K562 (cell line): ENCODE data around the gene MPV17L2. TPM values are rescaled to one million over a fixed set of nuclear protein-coding genes. Genes with fewer than 3 reads are reported as not detected.

Source experiments
- ASH1L ChIP-seq: fragments of 450-650 bp; IDR thresholded peaks from 2 replicates; pipeline ENCODE4 v1.6.1; 2018; ENCODE audit warnings: borderline replicate concordance, mild to moderate bottlenecking, low read depth; ENCODE audit not compliant: partially characterized antibody
- CBX5 ChIP-seq: IDR thresholded peaks from 2 replicates; pipeline ENCODE4 v1.6.1; 2014; ENCODE audit warnings: low read depth, borderline replicate concordance
- ESRRA ChIP-seq: fragments of 450-650 bp; IDR thresholded peaks from 2 replicates; pipeline ENCODE4 v1.6.1; 2014; ENCODE audit warnings: low read depth, mild to moderate bottlenecking, moderate library complexity, borderline replicate concordance
- FOXK2 ChIP-seq, 2 experiments: fragments of 450-650 bp; IDR thresholded peaks in 1 of 2; conservative IDR thresholded peaks in 1 of 2; 2 replicates each; pipeline ENCODE4 v1.6.1; 2016; ENCODE audit warnings: low read depth in 2 of 2, mild to moderate bottlenecking in 1 of 2
- ILK ChIP-seq: fragments of 450-650 bp; IDR thresholded peaks from 2 replicates; pipeline ENCODE4 v1.6.1; 2016; ENCODE audit warnings: missing genetic modification characterization, low read depth, mild to moderate bottlenecking, missing compliant biosample characterization, moderate library complexity, borderline replicate concordance
- MEF2A ChIP-seq: IDR thresholded peaks from 2 replicates; pipeline ENCODE4 v1.6.1; 2011; ENCODE audit warnings: low read depth, mild to moderate bottlenecking, low read length, moderate library complexity; ENCODE audit not compliant: control insufficient read depth
- PTBP1 ChIP-seq: fragments of 200-400 bp; formaldehyde crosslinking; IDR thresholded peaks from 2 replicates; pipeline ENCODE4 v1.6.1; 2017; ENCODE audit warnings: low read depth, low read length
- SMARCA5 ChIP-seq: fragments of 450-650 bp; IDR thresholded peaks from 2 replicates; pipeline ENCODE4 v1.6.1; 2016
- polyA plus RNA-seq, 8 experiments: library from polyadenylated mRNA; depleted of rRNA in 4 of 8; stranded (reverse) in 5 of 8; unstranded in 3 of 8; fragments of >200 nt; fragmentation: Nextera tagmentation in 2 of 8; fragmentation: Illumina TruSeq in 1 of 8; extraction: Ambion mirVana in 2 of 8; extraction: Trizol in 1 of 8; gene quantifications; 2 replicates each; pipeline versions ENCODE4 v1.2.1 to v1.2.3, GENCODE V29; 2011 to 2014; ENCODE audit warnings: inconsistent platforms in 1 of 8, missing spikeins in 1 of 8
- total RNA-seq, 7 experiments: library from RNA; depleted of rRNA in 6 of 7; stranded (reverse); fragments of >200 nt in 6 of 7; fragmentation: Illumina TruSeq in 2 of 7; extraction: Trizol in 2 of 7; gene quantifications; 2 replicates each; pipeline versions ENCODE4 v1.2.1 to v1.2.3, GENCODE V29; 2011 to 2021; ENCODE audit warnings: low replicate concordance in 1 of 7
- TF ChIP-seq, protein P1 (sequence below), 3 experiments: fragments of 200-800 bp in 1 of 3; sonication (Bioruptor generic) in 1 of 3; sonication (generic) in 1 of 3; formaldehyde crosslinking in 1 of 3; IDR thresholded peaks; 2 replicates each; pipeline versions ENCODE4 v1.6.1 to v1.8.0; 2016 to 2022; ENCODE audit warnings: mild to moderate bottlenecking in 2 of 3, missing compliant biosample characterization in 2 of 3, missing genetic modification characterization in 2 of 3, missing genetic modification reagents in 1 of 3
- TF ChIP-seq, protein P2 (sequence below): fragments of 250-450 bp; sonication (Bioruptor Pico); IDR thresholded peaks from 2 replicates; pipeline ENCODE4 v1.4.0; 2020; ENCODE audit warnings: mild to moderate bottlenecking, moderate library complexity, borderline replicate concordance
- TF ChIP-seq, protein P3 (sequence below): fragments of 450-650 bp; IDR thresholded peaks from 2 replicates; pipeline ENCODE4 v1.6.1; 2018; ENCODE audit not compliant: partially characterized antibody
- TF ChIP-seq, protein P4 (sequence below): sonication (generic); formaldehyde crosslinking; IDR thresholded peaks from 2 replicates; pipeline ENCODE4 v1.9.0; 2022; ENCODE audit warnings: mild to moderate bottlenecking, missing genetic modification reagents
- TF ChIP-seq, protein P5 (sequence below): sonication (generic); formaldehyde crosslinking; IDR thresholded peaks from 2 replicates; pipeline ENCODE4 v1.8.1; 2023; ENCODE audit warnings: mild to moderate bottlenecking, missing genetic modification reagents

Gene MPV17L2
- total and polyA plus RNA-seq, 9 of the 15 experiments (the other 6 are each of a cell fraction or from before 2014, with no cell fraction given): 10.6 to 60.2 (median 28.5) TPM

DNA sequence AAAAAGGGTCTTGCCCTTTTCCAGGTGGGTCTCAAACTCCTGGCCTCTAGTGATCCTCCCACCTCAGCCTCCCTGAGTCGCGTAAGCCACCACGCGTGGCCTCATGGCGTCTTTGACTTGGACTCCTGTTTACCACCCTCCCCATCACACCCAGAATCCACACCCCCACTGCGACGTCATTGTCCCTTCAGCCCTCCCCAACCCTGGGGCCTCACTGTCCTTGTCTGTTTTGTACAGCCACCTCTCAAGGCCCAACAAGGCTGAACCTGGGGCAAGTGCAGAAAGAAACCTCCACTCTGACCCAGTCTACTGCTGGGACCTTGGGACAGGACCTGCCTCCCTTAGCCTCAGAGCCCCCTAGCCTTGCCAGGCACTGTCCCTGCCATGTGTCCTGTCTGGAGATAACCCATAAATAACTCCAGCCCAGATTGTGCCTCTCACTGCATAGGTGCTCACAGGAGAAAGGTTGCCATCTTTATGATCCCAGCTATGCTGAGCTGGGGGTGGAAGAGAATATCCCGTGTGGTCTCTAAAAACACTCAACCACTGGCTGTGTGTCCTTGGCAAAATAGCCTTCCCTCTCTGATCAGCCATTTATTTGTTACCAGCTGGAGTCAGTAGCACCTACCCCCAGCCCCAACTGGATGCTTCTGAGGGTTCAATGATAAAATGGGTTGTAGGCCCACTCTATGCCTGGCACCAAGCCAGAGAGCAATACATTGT, 21.3 kb upstream of the MPV17L2 start (continued):
- TF ChIP-seq ESRRA (no peak), SMARCA5 (peak; percentile 55; the same call in 1 of the 2 replicates), MEF2A (no peak), ILK (tag) (no peak), FOXK2 (conservative IDR thresholded peaks at IDR 0.05 in 1 of 2, IDR thresholded peaks at IDR 0.05 in 1 of 2; ENCODE audit: low read depth in 2 of 2) (peak; percentile 21 to 54; a peak in 2 of 4 replicates), PTBP1 (peak; percentile 76; the same call in 1 of the 2 replicates), ASH1L (no peak), CBX5 (no peak)
- TF ChIP-seq, protein P1, sequence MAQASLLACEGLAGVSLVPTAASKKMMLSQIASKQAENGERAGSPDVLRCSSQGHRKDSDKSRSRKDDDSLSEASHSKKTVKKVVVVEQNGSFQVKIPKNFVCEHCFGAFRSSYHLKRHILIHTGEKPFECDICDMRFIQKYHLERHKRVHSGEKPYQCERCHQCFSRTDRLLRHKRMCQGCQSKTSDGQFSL (CRISPR knock-in tag; IDR thresholded peaks at IDR 0.05): peak; percentile 83
- TF ChIP-seq, protein P1 (tag; IDR thresholded peaks at IDR 0.05): no peak
- TF ChIP-seq, protein P2, sequence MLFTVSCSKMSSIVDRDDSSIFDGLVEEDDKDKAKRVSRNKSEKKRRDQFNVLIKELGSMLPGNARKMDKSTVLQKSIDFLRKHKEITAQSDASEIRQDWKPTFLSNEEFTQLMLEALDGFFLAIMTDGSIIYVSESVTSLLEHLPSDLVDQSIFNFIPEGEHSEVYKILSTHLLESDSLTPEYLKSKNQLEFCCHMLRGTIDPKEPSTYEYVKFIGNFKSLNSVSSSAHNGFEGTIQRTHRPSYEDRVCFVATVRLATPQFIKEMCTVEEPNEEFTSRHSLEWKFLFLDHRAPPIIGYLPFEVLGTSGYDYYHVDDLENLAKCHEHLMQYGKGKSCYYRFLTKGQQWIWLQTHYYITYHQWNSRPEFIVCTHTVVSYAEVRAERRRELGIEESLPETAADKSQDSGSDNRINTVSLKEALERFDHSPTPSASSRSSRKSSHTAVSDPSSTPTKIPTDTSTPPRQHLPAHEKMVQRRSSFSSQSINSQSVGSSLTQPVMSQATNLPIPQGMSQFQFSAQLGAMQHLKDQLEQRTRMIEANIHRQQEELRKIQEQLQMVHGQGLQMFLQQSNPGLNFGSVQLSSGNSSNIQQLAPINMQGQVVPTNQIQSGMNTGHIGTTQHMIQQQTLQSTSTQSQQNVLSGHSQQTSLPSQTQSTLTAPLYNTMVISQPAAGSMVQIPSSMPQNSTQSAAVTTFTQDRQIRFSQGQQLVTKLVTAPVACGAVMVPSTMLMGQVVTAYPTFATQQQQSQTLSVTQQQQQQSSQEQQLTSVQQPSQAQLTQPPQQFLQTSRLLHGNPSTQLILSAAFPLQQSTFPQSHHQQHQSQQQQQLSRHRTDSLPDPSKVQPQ (CRISPR knock-in tag): no peak
- TF ChIP-seq, protein P3, sequence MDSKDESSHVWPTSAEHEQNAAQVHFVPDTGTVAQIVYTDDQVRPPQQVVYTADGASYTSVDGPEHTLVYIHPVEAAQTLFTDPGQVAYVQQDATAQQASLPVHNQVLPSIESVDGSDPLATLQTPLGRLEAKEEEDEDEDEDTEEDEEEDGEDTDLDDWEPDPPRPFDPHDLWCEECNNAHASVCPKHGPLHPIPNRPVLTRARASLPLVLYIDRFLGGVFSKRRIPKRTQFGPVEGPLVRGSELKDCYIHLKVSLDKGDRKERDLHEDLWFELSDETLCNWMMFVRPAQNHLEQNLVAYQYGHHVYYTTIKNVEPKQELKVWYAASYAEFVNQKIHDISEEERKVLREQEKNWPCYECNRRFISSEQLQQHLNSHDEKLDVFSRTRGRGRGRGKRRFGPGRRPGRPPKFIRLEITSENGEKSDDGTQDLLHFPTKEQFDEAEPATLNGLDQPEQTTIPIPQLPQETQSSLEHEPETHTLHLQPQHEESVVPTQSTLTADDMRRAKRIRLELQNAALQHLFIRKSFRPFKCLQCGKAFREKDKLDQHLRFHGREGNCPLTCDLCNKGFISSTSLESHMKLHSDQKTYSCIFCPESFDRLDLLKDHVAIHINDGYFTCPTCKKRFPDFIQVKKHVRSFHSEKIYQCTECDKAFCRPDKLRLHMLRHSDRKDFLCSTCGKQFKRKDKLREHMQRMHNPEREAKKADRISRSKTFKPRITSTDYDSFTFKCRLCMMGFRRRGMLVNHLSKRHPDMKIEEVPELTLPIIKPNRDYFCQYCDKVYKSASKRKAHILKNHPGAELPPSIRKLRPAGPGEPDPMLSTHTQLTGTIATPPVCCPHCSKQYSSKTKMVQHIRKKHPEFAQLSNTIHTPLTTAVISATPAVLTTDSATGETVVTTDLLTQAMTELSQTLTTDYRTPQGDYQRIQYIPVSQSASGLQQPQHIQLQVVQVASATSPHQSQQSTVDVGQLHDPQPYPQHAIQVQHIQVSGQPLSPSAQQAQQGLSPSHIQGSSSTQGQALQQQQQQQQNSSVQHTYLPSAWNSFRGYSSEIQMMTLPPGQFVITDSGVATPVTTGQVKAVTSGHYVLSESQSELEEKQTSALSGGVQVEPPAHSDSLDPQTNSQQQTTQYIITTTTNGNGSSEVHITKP: peak; percentile 87
- TF ChIP-seq, protein P4, sequence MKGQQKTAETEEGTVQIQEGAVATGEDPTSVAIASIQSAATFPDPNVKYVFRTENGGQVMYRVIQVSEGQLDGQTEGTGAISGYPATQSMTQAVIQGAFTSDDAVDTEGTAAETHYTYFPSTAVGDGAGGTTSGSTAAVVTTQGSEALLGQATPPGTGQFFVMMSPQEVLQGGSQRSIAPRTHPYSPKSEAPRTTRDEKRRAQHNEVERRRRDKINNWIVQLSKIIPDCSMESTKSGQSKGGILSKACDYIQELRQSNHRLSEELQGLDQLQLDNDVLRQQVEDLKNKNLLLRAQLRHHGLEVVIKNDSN (CRISPR knock-in tag): no peak
- TF ChIP-seq, protein P5, sequence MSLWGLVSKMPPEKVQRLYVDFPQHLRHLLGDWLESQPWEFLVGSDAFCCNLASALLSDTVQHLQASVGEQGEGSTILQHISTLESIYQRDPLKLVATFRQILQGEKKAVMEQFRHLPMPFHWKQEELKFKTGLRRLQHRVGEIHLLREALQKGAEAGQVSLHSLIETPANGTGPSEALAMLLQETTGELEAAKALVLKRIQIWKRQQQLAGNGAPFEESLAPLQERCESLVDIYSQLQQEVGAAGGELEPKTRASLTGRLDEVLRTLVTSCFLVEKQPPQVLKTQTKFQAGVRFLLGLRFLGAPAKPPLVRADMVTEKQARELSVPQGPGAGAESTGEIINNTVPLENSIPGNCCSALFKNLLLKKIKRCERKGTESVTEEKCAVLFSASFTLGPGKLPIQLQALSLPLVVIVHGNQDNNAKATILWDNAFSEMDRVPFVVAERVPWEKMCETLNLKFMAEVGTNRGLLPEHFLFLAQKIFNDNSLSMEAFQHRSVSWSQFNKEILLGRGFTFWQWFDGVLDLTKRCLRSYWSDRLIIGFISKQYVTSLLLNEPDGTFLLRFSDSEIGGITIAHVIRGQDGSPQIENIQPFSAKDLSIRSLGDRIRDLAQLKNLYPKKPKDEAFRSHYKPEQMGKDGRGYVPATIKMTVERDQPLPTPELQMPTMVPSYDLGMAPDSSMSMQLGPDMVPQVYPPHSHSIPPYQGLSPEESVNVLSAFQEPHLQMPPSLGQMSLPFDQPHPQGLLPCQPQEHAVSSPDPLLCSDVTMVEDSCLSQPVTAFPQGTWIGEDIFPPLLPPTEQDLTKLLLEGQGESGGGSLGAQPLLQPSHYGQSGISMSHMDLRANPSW (CRISPR knock-in tag): no peak
